DMS53 (cell line): Measurements from ENCODE around the gene PAPSS2.
"Not testable (repeated sequence)": the region's sequence is repeated elsewhere in the genome, so short reads cannot be mapped to it uniquely, and the experiment has no call there.

ENCODE experiments used
- DNase-seq: peaks from one replicate; lab custom pipeline; 2025; lab: John Stamatoyannopoulos, UW

The PAPSS2 gene

DNA sequence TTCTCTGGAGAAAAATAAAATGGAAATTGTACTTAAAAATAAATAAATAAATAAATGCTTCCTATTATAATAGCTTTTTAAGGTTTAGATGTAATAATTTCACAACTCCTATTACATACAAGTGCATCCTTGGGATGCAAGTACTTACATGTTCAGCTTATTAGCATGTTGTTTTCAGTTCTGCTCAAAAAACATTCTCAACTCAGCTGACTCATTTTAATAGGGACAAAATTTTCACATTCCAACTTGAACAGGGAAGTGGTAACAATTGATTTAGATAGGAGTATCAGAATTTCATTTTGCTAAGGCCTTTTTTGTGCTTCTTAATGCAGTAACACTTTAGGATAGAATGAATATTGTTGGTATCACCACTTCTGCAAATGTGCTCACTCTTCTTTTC is 16.7 kb upstream of the PAPSS2 start:
- DNase-seq, result no peak

DNA sequence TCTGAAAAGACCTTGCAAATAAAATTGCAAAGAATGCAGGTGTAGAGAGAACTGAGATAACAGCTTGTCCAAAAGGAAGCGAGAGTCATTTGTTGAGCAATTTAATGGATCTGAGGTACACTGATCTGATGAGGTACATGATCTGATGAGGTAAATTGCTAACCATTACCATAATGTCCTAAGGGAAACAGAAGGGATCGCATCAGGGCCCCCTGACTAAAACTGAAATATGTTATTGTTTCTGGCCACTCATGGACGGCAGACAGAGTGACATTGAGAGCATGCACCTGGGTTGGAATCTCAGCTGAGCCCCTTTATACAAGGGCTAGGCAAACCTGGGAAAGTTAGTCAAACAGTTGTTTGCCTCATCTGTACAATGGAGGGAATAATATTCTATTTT is 15.8 kb upstream of the PAPSS2 start:
- DNase-seq, result no peak

DNA sequence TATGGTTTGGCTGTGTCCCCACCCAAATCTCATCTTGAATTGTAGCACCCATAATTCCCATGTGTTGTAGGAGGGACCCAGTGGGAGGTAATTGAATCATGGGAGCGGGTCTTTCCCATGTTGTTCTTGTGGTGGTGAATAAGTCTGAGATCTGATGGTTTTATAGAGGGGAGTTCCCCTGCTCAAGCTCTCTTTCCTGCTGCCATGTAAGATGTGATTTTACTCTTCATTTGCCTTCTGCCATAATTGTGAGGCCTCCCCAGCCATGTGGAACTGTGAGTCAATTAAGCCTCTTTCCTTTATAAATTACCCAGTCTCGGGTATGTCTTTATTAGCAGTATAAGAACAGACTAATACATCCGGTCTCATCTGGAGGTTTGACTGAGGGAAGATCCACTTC is 15.2 kb upstream of the PAPSS2 start:
- DNase-seq, result not testable (repeated sequence)

DNA sequence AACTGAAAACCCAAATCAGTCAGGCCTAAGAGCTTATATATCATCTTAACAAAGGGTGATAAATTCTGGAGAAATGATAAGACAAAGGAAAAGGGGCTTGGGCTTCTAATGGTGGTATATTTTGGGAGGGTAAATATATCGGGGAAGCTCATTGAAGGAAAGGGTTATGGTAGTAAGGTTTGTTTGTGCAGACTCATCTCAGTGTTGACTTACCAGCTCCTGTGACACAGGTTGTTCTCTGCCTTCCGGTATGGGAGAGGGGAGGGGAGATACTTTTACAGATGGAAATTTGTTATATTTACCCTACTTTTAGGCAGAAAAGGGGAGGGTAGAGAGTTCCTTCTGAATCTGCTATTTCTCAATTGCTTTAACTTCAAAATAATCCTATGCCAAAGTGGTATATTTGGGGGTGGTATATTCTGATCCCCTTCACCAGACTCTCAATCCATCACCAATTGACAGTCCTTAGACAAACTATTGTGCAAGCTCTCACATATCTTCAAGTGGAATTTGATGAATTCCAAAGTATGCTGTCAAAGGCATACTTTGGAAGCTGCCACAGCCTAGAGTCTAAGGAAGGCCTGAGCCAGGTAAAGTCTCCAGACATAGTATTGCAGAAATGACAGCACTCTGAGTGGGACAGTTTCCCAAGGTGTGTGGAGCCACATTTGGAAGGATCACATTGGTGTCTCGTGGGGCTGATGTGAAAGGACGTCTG is 13.3 kb upstream of the PAPSS2 start:
- peak; percentile 77 for DNase-seq

DNA sequence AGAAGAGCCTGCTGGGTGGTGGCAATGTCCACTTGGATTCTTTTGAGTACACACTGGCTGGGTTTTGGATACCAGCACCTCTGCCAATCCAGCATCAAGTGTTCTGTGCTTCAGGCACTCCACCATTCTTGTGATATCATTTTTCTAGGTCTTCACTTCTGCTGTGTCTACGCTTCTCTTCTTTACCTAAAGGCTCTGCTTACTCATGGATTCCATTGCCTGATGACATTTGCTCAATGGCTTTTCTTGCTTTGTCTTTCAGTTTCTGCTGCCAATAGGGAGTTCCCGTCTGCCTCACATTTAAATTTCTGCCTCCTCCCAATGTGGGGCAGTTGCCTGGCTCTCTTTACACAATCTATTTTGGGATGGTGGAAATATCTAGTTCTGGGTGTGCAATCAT is 12.7 kb upstream of the PAPSS2 start:
- DNase-seq, result peak; percentile 40

DNA sequence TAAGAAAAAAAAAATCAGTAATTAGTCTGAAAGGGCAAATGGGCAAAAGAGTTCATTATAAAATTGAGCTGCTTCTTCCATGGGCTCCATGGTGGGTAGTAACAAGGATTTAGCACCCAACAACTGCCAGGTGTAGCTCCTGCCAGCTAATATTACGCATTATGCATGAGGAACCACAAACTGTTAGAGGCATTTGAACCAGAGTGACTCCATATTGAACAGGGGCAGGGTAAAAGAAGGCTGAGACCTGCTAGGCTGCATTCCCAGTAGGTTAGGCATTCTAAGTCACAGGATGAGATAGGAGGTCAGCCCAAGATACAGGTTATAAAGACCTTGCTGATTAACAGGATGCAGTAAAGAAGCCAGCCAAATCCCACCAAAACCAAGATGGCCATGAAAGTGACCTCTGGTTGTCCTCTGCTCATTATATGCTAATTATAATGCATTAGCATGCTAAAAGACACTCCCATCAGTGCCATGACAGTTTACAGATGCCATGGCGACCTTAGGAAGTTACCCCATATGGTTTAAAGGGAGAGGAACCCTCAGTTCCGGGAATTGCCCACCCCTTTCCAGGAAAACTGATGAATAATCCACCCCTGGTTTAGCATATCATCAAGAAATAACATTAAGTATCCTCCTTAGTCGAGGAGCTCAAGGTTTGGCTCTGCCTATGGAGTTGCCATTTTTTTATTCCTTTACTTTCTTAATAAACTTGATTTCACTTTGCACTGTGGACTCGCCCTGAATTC is 8.7 kb upstream of the PAPSS2 start:
- DNase-seq, result no peak

DNA sequence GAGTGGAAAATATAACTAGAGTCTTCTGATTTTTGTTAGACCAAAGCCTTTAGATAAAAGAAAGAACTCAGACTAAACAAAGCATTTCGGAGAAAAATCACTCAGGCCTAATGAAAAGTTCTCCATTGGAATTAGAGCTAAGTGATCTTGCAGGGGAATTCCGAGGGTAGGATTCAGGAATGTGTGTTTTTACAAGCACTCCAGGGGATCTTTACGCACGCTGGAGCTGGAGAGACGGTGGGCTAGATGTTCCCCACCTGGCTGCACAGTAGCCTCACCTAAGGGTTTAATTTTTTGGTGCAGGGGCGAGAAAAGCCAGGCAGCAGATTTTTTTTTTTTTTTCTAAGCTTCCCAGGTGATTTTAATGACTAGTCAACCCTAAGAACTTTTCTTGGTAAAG is 7.9 kb upstream of the PAPSS2 start:
- no peak for DNase-seq

DNA sequence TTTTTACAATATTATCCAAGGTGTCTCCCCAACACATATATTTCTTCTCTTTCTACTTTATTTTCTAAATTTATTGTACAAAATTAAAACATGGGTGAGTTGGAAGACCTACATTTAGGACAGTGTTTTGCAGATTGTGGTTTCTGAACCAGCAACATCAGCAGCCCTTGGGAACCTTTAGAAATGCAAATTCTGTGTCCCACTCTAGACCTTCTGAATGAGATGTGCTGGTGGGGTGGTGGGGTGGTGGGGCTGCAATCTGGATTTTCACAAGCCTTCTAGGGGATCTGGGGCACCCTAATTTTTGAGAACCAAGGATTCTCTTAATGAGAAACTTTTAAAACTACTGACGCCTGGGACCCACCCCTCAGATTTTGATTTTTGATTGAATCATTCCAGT is 7.4 kb upstream of the PAPSS2 start:
- no peak for DNase-seq

DNA sequence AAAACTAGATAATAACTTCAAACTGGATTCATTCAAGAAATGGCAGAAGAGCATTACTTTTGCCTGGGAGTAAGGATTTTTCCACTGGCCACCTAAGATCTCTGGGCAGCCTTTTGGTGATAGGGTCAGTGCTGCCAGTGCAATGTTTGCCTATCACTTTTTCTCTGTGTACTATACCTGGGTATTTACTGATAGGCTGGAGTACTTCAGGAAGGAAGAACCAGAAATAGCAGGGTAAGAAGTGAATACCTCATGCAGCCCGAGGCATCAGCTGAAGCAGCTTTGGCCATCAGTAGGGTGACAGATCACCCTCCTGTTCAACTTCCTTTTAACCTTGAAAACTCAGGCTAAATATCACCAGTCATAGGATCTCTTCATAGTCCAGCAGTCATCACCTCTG is 5.5 kb upstream of the PAPSS2 start:
- peak; percentile 76 for DNase-seq

DNA sequence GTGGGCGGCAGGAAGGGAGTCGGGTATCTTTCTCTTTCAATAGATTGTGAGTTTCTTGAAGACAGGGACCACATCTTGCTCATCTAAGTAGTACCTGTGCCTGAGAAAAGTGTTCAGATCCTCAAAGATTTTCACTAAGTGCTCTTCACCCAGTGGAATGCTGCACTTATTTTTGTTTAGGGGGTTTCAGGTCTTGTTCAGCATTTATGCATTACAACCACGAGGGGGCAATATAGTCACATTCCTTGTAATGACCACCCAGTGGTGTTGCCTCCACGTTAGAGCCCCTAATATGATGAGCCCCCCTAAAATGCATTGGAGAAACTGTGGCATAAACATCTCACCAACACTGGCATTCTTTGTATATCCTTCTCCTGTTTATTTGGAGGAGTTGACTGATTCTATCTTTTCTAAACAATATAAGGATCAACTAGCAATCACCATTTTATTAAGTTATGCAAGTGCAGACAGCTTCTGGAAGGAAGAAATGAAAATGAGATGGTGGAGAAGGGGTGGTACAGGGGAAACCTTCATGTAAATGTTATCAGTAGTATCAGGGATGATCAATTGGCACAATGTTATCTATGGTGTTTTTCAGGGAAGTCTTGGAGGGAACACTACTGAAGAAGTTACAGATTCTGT is 3.1 kb upstream of the PAPSS2 start:
- peak; percentile 64 for DNase-seq

DNA sequence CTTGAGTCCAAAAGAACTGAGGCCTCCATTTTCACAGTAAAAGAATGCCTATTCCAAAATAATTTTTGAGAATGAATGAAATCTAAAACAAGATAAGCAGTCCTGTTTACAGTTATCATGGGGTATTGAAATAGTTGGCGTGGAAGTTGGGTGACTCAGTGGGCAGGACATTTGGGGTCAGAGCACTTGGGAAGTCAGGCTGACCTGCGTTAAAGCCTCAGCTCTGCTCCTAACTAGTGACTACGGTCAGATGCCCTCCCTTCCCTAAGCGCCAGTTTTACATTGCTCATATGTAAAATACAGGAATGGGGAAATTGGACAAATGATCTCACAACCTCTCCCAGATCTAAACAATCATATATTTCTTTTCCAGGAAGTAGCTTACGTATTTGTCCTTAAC is 2.3 kb upstream of the PAPSS2 start:
- DNase-seq, result no peak

DNA sequence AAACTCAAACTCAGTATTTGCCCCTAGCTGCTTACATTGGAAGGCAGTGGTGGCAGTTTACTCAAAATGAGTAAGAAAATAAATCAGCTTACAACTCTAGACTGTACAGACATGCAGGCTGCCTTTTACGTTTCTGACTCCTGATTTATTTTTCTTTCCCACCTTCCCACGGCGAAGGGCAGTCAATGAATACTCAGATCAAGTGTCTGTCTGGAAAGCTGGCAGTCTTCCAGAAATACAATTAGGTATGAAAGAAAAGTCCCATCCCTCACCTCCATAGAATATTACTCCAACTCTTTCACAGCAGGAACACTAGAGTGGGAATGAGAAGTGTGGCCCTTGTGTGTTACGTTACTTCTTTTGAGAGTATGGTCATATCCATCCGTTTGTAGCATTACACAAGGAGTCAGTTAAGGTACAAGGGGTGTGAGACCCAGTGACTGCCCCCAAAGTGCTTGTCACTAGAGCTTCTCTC is 1.3 kb upstream of the PAPSS2 start:
- peak; percentile 47 for DNase-seq

DNA sequence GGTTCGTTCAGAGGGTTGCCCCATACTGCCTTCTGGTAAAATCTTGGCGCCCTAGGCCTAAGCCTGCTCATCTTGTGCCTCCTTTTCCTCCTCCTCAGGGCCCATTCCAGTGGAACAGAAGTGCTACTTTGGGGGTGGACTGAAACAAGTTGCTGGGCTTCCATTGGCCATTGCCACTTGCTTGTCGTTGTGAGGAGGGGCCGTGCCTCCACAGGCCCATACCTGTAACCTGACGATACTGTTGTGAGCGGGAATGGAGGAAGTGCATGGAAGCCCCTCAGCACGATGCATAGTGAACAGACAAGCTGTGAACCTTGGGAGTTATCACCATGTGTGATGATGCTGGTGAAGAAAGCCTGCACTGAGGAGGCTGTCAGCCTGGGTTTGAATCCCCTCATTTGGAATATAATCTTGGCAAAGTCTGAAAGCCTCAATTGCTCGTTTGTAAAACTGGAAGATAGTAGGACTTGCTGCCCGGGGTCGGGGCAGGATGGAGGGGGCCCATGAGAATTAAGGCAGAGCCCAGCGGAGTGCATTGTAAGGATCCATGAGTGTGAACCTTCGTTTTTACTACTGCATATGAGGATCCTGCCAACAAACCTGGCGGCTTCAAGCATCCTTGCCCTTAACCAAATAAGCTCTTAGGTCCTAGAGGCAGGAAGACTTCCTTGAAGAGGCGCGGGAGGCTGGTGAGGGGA is 671 bp upstream of the PAPSS2 start:
- DNase-seq, result no peak

DNA sequence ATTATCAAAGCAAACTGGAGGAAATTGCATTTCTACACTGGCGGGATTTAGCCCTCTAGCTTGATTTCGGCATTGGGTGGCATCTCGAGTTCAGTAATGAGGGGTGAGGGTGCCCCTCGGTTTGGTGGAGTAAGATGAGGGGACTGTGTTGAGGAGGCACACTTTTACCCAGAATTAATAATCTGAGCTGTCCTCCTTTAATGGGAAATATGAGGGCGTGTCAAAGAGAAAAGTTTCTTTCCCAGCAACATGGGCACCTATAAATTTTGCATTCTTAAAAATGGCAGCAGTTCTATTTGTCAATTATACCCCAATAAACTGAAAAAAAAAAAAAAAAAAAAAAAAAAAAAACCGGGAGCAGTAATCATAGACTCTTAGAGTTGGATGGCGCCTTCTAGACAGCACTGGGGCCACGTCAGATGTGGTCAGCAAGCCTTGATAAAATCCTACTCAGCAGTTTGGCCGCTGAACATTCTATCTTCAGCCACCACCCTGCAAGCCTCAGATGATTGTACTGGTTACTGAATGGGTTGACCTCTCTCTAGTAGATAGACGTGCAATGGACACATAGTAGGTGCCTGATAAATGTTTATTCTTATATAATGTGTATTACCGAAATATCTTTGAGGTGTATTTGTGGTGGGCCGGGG is 931 bp downstream of the PAPSS2 start:
- peak; percentile 28 for DNase-seq

DNA sequence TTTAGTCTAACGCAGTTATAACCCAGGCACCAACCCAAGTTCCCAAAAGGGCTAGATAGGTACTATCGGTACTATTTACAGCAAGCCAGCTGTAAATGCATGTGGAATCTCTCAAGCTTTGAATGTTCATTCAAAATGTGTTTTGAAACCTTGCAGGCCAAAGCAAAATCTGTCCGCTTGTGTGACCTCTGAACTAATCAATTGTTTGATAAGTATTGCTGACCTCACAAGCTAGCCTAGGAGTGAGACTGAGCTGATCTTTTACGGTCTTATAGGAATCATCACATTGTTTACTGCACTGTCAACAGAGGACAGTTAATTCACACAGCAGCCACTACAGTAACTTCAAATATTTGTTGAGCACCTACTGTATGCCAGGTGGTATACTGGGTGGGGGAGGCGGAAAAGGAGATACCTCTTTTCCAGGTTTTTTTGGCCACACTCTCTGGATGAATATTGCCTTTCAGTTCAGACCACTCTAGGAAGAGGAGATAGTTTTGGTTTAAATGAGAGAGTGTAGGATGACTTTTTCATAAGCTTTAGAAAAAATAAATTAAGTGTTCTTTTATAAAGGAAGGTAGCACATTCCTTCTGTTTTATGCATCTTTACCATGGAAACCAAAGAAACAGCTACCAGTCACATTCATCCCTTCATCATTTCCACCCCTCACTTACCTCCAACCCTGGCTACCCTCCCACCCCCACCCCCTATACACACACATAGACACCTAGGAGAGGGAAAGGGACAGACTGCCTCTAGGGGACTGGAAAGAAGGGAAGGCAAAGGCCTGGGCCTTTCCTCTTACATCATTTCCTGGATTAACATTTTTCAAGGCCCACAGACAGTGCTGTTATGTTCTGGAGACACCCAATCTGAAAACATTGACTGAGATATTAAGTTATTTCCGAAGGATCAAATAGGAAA is 2.4 kb downstream of the PAPSS2 start:
- DNase-seq, result peak; percentile 35

DNA sequence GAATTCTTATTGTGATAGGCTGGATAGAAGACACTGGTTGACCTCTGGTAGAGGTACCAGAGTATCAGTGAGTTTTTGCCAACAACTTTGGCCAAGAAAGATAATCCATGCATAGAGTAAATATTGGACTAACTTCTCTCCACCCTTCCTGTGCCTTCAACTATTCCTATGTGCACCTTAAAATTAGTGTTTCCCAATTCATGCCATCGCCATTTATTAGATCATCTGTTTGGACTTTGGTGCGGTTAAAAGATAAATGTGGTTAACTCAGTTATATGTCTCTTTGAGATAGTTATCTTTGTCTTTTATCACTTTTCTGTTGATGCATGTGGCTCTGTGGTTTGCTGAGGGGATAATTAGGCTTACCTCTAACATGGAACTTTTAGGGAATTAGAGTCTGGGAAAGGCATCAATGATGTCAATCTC is 4.6 kb downstream of the PAPSS2 start:
- no peak for DNase-seq

DNA sequence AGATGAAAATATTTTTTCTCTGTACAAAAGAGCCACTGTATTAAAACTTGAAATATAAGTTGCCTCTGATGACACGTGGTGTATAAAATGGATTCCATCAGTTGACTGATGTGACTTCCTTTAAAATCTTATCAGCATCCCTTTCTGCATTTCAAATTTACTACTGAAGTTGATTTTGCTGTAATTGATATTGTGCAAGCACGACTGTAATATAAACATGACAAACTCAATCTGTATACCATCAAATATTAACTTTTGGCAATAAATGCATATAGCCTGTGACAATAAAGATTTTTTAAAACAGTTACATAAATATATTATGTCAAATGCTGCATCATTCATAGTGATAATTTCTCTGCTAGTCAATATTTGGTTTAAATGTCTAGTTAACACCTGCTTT is 7.8 kb downstream of the PAPSS2 start:
- no peak for DNase-seq

DNA sequence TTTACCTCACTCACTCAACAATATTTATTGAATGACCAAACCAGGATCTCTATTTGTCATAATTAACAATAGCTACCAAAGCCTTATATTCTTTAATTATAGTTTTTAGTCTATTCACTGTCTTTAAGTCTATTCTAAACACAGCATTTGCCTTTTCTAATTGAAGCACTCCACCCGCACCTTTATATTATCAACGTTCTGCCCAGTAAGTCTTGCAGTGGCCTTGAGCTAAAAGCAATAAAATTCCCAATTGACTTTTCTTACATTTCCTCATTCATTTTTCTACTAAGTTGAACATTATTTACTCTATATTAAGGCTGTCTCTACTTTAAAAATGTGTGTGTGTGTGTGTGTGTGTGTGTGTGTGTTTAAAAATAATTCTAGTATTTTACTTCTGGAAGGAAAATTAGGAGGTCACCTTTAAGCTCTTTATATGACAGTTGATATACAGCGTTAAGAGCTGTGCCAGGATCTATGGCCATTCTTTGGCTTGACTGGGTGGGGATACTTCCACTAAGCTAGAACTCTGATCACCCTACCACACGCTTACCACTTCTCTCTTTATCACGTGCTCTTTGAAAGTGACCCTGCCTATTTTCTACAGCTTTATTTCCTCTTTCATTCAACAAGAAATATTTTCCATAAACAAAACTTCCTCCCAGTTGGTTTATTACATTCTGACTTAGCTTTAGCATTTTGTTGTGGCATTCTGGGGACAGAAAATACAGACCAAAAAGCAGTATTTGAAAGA is 8.8 kb downstream of the PAPSS2 start:
- DNase-seq, result no peak

DNA sequence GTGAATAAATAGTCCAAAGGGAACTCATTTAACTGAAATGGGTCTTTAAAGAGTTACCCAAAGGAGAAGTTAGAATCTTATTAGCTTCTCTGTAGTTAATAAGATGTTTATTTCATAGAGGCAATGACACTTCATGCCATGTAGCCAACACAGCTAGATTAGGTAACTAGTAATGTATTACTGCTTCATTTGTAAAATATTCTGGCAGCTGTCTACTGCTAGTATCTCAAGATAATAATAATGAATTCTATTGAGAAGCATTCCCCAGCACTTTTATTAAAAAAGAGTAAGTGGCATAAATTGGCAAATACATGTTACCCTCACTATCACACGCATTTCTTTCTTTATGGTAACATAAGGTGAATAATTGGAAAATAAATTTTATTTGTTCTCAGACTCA is 10.1 kb downstream of the PAPSS2 start:
- no peak for DNase-seq

DNA sequence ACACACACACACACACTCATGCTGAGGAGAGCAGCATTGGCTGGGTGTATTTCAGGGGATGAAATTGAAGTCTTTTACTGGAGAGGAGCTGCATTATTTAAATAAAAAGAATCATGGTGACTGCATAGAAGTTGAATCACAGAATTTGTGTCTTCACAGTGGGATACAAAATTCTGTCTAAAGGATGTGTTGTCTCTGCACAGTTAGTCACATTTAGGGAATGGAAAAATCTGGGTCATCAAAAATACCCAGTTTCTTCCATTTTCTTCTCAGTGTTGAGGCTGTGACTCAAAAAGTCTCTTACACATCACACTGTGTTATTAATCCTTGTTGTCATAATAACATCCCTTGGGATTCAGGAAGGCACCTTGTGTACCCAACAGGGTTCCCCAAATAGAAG is 10.9 kb downstream of the PAPSS2 start:
- DNase-seq, result no peak
